ENCODE measurements around the gene CCDC196.

DNA sequence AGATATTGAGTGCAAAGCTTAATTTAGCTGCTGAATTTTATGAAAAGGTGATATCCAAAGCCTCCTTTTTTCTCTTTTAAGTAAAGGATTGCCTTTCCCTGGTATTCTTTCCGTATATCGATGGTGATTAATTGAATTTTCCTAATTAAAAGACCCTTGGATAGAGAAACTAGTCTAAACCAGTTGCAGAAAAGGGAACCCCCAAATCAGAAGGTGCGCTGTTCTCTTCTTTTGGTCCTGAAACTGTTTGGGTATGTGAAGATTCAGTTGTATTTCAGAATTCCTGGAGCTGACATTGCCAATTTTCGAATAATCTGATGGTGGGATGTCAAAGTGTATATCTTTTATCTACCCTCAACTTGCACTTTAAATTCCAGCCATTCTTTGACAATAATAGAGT is 23.7 kb downstream of the CCDC196 start:
- TF ChIP-seq, protein P1, sequence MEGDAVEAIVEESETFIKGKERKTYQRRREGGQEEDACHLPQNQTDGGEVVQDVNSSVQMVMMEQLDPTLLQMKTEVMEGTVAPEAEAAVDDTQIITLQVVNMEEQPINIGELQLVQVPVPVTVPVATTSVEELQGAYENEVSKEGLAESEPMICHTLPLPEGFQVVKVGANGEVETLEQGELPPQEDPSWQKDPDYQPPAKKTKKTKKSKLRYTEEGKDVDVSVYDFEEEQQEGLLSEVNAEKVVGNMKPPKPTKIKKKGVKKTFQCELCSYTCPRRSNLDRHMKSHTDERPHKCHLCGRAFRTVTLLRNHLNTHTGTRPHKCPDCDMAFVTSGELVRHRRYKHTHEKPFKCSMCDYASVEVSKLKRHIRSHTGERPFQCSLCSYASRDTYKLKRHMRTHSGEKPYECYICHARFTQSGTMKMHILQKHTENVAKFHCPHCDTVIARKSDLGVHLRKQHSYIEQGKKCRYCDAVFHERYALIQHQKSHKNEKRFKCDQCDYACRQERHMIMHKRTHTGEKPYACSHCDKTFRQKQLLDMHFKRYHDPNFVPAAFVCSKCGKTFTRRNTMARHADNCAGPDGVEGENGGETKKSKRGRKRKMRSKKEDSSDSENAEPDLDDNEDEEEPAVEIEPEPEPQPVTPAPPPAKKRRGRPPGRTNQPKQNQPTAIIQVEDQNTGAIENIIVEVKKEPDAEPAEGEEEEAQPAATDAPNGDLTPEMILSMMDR (optimal IDR thresholded peaks at IDR 0.05 in 1 of 3, IDR thresholded peaks at IDR 0.05 in 1 of 3, conservative IDR thresholded peaks at IDR 0.05 in 1 of 3; ENCODE audit: extremely low read depth in 1 of 3, insufficient read depth in 2 of 3, low read length in 3 of 3) = no peak
- TF ChIP-seq EZH2 (IDR thresholded peaks at IDR 0.05; ENCODE audit: low read length) = no peak

Data from keratinocyte (primary cell).